Measurements from ENCODE around the gene RARB.

The RARB gene

DNA sequence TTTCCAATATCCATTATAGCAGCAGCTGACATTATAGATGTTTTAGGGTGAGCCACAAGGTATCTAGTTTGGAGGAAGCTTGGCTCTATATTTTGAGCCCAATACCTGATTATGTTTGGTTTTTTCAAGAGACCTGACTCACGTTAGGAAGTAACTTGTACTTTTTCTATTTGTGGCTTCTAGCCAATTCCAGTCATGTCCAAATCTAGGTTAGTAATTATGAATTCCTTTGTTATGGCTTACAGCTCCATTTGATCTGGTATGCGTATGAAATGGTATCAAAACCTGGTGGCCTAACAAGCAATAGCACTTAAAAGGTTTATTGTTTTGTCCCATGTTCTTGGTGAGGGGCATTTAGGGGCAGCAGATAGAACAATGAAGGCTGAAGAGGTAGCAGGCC lies 120.8 kb downstream of the RARB start:
- no peak for DNase-seq (ENCODE audit: low read depth in 1 of 2, low spot score in 1 of 2)
- H3K27ac ChIP-seq (replicated peaks) = no peak overlapping the region
- H3K4me3 ChIP-seq (replicated peaks; ENCODE audit: insufficient read depth, low read length) = no peak overlapping the region
- no peaks in the 10 kb centered on the region for H3K27me3 ChIP-seq (ENCODE audit: insufficient read depth, poor library complexity, severe bottlenecking)
- TF ChIP-seq GABPA (IDR thresholded peaks at IDR 0.05; ENCODE audit: low read depth) = no peak
- TF ChIP-seq, protein P1, sequence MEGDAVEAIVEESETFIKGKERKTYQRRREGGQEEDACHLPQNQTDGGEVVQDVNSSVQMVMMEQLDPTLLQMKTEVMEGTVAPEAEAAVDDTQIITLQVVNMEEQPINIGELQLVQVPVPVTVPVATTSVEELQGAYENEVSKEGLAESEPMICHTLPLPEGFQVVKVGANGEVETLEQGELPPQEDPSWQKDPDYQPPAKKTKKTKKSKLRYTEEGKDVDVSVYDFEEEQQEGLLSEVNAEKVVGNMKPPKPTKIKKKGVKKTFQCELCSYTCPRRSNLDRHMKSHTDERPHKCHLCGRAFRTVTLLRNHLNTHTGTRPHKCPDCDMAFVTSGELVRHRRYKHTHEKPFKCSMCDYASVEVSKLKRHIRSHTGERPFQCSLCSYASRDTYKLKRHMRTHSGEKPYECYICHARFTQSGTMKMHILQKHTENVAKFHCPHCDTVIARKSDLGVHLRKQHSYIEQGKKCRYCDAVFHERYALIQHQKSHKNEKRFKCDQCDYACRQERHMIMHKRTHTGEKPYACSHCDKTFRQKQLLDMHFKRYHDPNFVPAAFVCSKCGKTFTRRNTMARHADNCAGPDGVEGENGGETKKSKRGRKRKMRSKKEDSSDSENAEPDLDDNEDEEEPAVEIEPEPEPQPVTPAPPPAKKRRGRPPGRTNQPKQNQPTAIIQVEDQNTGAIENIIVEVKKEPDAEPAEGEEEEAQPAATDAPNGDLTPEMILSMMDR (IDR thresholded peaks at IDR 0.05; ENCODE audit: insufficient read depth, low read length) = no peak
- no peak for TF ChIP-seq SPI1 (IDR thresholded peaks at IDR 0.05; ENCODE audit: borderline replicate concordance, low read depth)
- TF ChIP-seq, protein P2, sequence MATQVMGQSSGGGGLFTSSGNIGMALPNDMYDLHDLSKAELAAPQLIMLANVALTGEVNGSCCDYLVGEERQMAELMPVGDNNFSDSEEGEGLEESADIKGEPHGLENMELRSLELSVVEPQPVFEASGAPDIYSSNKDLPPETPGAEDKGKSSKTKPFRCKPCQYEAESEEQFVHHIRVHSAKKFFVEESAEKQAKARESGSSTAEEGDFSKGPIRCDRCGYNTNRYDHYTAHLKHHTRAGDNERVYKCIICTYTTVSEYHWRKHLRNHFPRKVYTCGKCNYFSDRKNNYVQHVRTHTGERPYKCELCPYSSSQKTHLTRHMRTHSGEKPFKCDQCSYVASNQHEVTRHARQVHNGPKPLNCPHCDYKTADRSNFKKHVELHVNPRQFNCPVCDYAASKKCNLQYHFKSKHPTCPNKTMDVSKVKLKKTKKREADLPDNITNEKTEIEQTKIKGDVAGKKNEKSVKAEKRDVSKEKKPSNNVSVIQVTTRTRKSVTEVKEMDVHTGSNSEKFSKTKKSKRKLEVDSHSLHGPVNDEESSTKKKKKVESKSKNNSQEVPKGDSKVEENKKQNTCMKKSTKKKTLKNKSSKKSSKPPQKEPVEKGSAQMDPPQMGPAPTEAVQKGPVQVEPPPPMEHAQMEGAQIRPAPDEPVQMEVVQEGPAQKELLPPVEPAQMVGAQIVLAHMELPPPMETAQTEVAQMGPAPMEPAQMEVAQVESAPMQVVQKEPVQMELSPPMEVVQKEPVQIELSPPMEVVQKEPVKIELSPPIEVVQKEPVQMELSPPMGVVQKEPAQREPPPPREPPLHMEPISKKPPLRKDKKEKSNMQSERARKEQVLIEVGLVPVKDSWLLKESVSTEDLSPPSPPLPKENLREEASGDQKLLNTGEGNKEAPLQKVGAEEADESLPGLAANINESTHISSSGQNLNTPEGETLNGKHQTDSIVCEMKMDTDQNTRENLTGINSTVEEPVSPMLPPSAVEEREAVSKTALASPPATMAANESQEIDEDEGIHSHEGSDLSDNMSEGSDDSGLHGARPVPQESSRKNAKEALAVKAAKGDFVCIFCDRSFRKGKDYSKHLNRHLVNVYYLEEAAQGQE (IDR thresholded peaks at IDR 0.05; ENCODE audit: insufficient replicate concordance, low read depth) = no peak
- no peak for TF ChIP-seq POLR2AphosphoS5 (IDR thresholded peaks at IDR 0.05; ENCODE audit: low read depth)

DNA sequence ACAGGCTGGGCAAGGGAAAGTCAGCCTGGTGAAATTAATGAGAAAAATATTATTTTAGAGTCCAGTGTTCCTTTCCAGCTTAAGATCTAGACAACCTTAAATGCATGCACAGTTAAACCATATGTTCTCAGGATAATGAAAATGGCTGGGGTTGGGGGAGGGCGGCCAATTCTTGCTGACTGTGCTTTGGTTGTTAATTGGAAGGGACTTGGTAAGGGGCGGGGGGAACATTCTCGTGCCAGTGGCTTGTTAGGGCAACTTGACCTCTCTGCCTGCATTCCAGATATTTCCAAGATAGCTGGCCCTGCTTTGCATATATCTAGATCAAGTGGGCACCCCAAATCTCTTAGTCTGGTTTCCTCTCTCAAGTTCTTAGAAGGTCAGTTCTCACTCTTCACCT lies 124.2 kb downstream of the RARB start:
- no peak overlapping the region for H3K27ac ChIP-seq (replicated peaks)
- H3K27me3 ChIP-seq (ENCODE audit: insufficient read depth, poor library complexity, severe bottlenecking) = no peaks in the 10 kb centered on the region
- no peak overlapping the region for H3K4me3 ChIP-seq (replicated peaks; ENCODE audit: insufficient read depth, low read length)
- no peak for DNase-seq (ENCODE audit: low read depth in 1 of 2, low spot score in 1 of 2)
- no peak for TF ChIP-seq GABPA (IDR thresholded peaks at IDR 0.05; ENCODE audit: low read depth)
- TF ChIP-seq, protein P1 (IDR thresholded peaks at IDR 0.05; ENCODE audit: insufficient read depth, low read length) = no peak
- TF ChIP-seq, protein P2 (IDR thresholded peaks at IDR 0.05; ENCODE audit: insufficient replicate concordance, low read depth) = no peak

DNA sequence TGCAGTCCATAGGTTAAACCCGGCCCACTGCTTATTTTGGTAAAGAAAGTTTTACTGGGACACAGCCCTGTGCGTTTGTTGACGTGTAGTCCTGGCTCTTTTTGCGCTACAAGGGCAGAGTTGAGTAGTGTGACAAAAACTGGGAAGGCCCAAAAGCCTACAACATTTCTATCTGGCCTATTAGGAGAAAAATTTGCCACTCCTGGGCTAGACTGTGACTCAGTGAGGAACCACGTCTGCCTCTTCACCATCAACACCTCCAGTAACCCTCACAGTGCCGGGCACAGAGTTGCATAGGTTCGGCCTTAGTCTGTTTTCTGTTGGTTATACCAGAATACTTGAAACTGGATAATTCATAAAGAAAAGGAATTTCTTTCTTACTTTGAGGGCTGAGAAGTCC lies 126.3 kb downstream of the RARB start:
- TF ChIP-seq POLR2AphosphoS5 (IDR thresholded peaks at IDR 0.05; ENCODE audit: low read depth) (no peak), GABPA (IDR thresholded peaks at IDR 0.05; ENCODE audit: low read depth) (no peak), SPI1 (IDR thresholded peaks at IDR 0.05; ENCODE audit: borderline replicate concordance, low read depth) (no peak)
- TF ChIP-seq, protein P1 (IDR thresholded peaks at IDR 0.05; ENCODE audit: insufficient read depth, low read length) = no peak
- TF ChIP-seq, protein P2 (IDR thresholded peaks at IDR 0.05; ENCODE audit: insufficient replicate concordance, low read depth) = no peak
- no peak overlapping the region for H3K4me3 ChIP-seq (replicated peaks; ENCODE audit: insufficient read depth, low read length)
- no peak for DNase-seq (ENCODE audit: low read depth in 1 of 2, low spot score in 1 of 2)

More for the DNA sequence above, 126.3 kb downstream of the RARB start:
- Histone ChIP-seq H3K27me3 (ENCODE audit: insufficient read depth, poor library complexity, severe bottlenecking) (peaks cover 2% of the 10 kb centered on the region), H3K27ac (replicated peaks) (no peak overlapping the region)
